Left colon (tissue), 2 donors: ENCODE data around the gene RPTOR. TPM values are rescaled to one million over a fixed set of nuclear protein-coding genes. Genes with fewer than 3 reads are reported as not detected.

Experiments used
- ATAC-seq: fragments of 200-7000 bp; cut with Tn5 transposase; one replicate; pipeline ENCODE4 v1.9.1; 2020; ENCODE audit warnings: mild to moderate bottlenecking, moderate library complexity
- DNase-seq, 2 donors: peaks; one replicate each; pipeline ENCODE4 v3.0.0-alpha.2; 2020
- intact Hi-C, 2 donors: fragments of 100-400 bp; cut with DNase I in 1 of 2; cut with micrococcal nuclease in 1 of 2; formaldehyde crosslinking; loops; one replicate each; pipeline versions ENCODE4 v1.11.2 to v1.14.0; 2022; cut with DNase I, micrococcal nuclease
- total RNA-seq, 2 donors: library from RNA; stranded (reverse); fragmentation: NEBNext Ultra II Directional; extraction: Animal tissue kit (Norgen Biotek cat#: 25700); gene quantifications; one replicate each; pipeline ENCODE4 v1.2.1, GENCODE V29; 2021
- donor health status: DM: no; HTN: no; CAD: no.
- donor health status: DM: yes; HTN: yes; CAD: no.

Gene RPTOR
- total RNA-seq, 2 donors from 2014 or later, result 33.4 to 35.7 TPM

- DNase-seq, result no peak
- ATAC-seq, result peak; percentile 37
- intact Hi-C loops, result no loop called here
These were observed 58.8 kb downstream of the RPTOR start for GRCh38 chr17:80603396-80603795.

GRCh38 chr17:80604009-80604669 is 59.5 kb downstream of the RPTOR start:
- DNase-seq (no peak), ATAC-seq (no peak)
- intact Hi-C loops, result no loop called here

GRCh38 chr17:80604670-80605010 is 60.0 kb downstream of the RPTOR start:
- intact Hi-C loops, result no loop called here
- DNase-seq (no peak), ATAC-seq (no peak)

- intact Hi-C loops, result no loop called here
- ATAC-seq (peak; percentile 23), DNase-seq (no peak)
These were observed 60.9 kb downstream of the RPTOR start for GRCh38 chr17:80605326-80606066.

- ATAC-seq, result no peak
- DNase-seq, result no peak
- intact Hi-C loops, result no loop called here
These were observed 63.7 kb downstream of the RPTOR start for GRCh38 chr17:80608326-80608725.

- intact Hi-C loops, result no loop called here
- DNase-seq (no peak), ATAC-seq (no peak)
These were observed 65.1 kb downstream of the RPTOR start for GRCh38 chr17:80609757-80610156.

GRCh38 chr17:80611816-80612215 is 67.2 kb downstream of the RPTOR start:
- intact Hi-C loops, result no loop called here
- DNase-seq (no peak), ATAC-seq (no peak)

- no peak for DNase-seq
- intact Hi-C loops, result no loop called here
These were observed 68.5 kb downstream of the RPTOR start for GRCh38 chr17:80612997-80613731.

GRCh38 chr17:80613732-80614071 is 69.1 kb downstream of the RPTOR start:
- intact Hi-C loops, result no loop called here
- DNase-seq (no peak), ATAC-seq (no peak)

More at GRCh38 chr17:80612997-80613731, 68.5 kb downstream of the RPTOR start:
- no peak for ATAC-seq

- ATAC-seq (no peak), DNase-seq (no peak)
- intact Hi-C loops, result no loop called here
These were observed 69.9 kb downstream of the RPTOR start for GRCh38 chr17:80614332-80615047.

GRCh38 chr17:80615376-80615775 is 70.7 kb downstream of the RPTOR start:
- intact Hi-C loops, result no loop called here
- no peak for DNase-seq
- no peak for ATAC-seq

- intact Hi-C loops, result no loop called here
- ATAC-seq (no peak), DNase-seq (no peak)
These were observed 72.1 kb downstream of the RPTOR start for GRCh38 chr17:80616705-80617104.

GRCh38 chr17:80618304-80618703 is 73.7 kb downstream of the RPTOR start:
- no peak for DNase-seq
- ATAC-seq, result no peak
- intact Hi-C loops, result no loop called here

- DNase-seq (no peak), ATAC-seq (no peak)
- intact Hi-C loops, result no loop called here
These were observed 75.0 kb downstream of the RPTOR start for GRCh38 chr17:80619535-80620235.

GRCh38 chr17:80621335-80621996 is 76.8 kb downstream of the RPTOR start:
- no peak for ATAC-seq
- intact Hi-C loops, result no loop called here

GRCh38 chr17:80621997-80622357 is 77.3 kb downstream of the RPTOR start:
- ATAC-seq, result no peak
- intact Hi-C loops, result no loop called here
- no peak for DNase-seq

More at GRCh38 chr17:80621335-80621996, 76.8 kb downstream of the RPTOR start:
- no peak for DNase-seq

- intact Hi-C loops, result no loop called here
- ATAC-seq (no peak), DNase-seq (no peak)
These were observed 80.2 kb downstream of the RPTOR start for GRCh38 chr17:80624864-80625263.

GRCh38 chr17:80625627-80626026 is 81.0 kb downstream of the RPTOR start:
- DNase-seq (no peak), ATAC-seq (no peak)
- intact Hi-C loops, result no loop called here
